ENCODE results near the gene NLGN1.

The NLGN1 gene

DNA sequence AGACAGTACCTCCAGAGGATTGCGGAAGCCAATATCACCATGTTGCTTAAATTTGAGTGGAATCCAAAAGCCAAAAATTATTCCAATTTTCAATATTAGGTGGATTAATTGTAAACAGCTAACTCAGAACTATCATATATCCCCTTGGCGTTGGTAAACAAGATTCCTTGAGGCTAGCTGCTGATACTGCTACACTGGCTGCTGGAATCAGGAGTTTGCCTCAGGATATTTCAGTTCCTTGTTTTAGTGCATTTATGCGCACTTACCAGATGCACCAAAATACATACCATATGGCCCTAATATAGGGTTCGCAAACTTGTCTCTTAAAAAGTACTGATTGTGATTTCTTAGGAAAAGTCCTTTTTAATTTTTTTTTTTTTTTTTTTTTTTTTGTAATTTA lies 856.4 kb downstream of the NLGN1 start:
- H3K27ac ChIP-seq (ENCODE audit: low read depth, low read length) = no peak overlapping the region
- H3K27me3 ChIP-seq (ENCODE audit: control insufficient read depth, insufficient read depth, low read length) = no peaks in the 10 kb centered on the region
- H3K9ac ChIP-seq (ENCODE audit: low read length) = no peak overlapping the region

DNA sequence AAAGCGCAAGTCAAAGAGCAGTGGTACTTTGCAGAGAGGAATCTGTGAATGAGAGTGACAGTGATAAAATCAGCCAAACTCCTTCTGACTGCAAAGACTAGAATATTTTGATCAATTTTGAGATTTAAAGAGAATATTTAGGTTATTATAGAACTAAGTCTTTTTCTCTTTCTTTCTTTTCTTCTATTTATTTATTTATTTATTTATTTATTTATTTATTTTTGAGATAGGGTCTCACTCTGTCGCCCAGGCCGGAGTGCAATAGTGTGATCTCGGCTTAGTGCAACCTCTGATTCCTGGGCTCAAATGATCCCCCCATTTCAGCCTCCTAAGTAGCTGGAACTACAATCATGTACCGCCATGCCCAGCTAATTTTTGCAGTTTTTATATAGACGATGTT lies 857.9 kb downstream of the NLGN1 start:
- Histone ChIP-seq H3K27me3 (ENCODE audit: control insufficient read depth, insufficient read depth, low read length) (no peaks in the 10 kb centered on the region), H3K4me3 (ENCODE audit: low read depth, low read length) (no peak overlapping the region), H3K27ac (ENCODE audit: low read depth, low read length) (no peak overlapping the region), H3K9ac (ENCODE audit: low read length) (no peak overlapping the region), H3K36me3 (ENCODE audit: control insufficient read depth, insufficient read depth, low read length) (no peaks in the 10 kb centered on the region), H3K9me3 (ENCODE audit: control insufficient read depth, insufficient read depth, low read depth, low read length) (peaks cover 6% of the 10 kb centered on the region; the same call in 1 of the 2 replicates), H3K4me1 (ENCODE audit: control insufficient read depth, insufficient read depth, low read length) (0 out of 2 replicates have a peak, but pooled peaks cover 2% of the 10 kb centered on the region)

More for the DNA sequence above, 856.4 kb downstream of the NLGN1 start:
- Histone ChIP-seq H3K9me3 (ENCODE audit: control insufficient read depth, insufficient read depth, low read depth, low read length) (peaks cover 6% of the 10 kb centered on the region; the same call in 1 of the 2 replicates), H3K36me3 (ENCODE audit: control insufficient read depth, insufficient read depth, low read length) (no peaks in the 10 kb centered on the region), H3K4me3 (ENCODE audit: low read depth, low read length) (no peak overlapping the region), H3K4me1 (ENCODE audit: control insufficient read depth, insufficient read depth, low read length) (0 out of 2 replicates have a peak, but pooled peaks cover 4% of the 10 kb centered on the region)

DNA sequence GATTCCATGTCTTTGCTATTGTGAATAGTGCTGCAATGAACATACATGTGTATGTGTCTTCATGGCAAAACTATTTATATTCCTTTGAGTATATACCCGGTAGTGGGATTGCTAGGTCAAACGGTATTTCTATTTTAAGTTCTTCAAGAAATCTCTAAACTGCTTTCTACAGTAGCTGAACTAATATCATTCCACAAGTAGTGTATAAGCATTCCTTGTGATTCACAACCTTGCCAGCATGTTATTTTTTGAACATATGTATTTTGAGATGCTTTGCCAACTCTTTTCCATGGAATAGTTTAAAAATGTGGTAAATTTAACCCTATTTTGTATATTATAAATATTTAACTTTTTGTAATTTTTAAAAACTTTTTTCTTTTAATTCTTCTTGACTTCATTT lies 868.9 kb downstream of the NLGN1 start:
- no peak overlapping the region for H3K27ac ChIP-seq (ENCODE audit: low read depth, low read length)
- no peak overlapping the region for H3K9ac ChIP-seq (ENCODE audit: low read length)
- H3K9me3 ChIP-seq (ENCODE audit: control insufficient read depth, insufficient read depth, low read depth, low read length) = no peaks in the 10 kb centered on the region; the same call in 1 of the 2 replicates
- no peaks in the 10 kb centered on the region for H3K36me3 ChIP-seq (ENCODE audit: control insufficient read depth, insufficient read depth, low read length)
- H3K4me1 ChIP-seq (ENCODE audit: control insufficient read depth, insufficient read depth, low read length) = no peaks in the 10 kb centered on the region
- H3K27me3 ChIP-seq (ENCODE audit: control insufficient read depth, insufficient read depth, low read length) = no peaks in the 10 kb centered on the region
- no peak overlapping the region for H3K4me3 ChIP-seq (ENCODE audit: low read depth, low read length)

DNA sequence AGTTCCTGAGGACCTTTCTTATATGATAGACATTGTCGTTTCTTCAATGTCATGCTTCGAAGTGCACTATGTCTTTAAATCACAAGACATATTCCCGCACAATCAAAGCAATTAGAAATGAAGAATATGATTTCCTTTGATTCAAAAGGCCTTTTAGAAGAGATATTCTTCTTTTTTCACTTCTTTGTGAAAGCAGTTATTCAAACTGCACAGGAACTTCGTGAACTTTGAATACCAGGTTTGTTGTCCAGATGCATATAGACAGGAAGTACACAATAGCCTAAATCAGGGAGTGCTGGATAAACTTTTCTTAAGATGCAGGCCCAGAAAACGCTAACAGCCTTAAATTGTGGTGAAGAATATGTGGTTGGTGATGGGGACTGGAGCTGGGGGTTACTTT lies 870.5 kb downstream of the NLGN1 start:
- Histone ChIP-seq H3K9me3 (ENCODE audit: control insufficient read depth, insufficient read depth, low read depth, low read length) (no peaks in the 10 kb centered on the region; the same call in 1 of the 2 replicates), H3K27me3 (ENCODE audit: control insufficient read depth, insufficient read depth, low read length) (no peaks in the 10 kb centered on the region), H3K4me1 (ENCODE audit: control insufficient read depth, insufficient read depth, low read length) (no peaks in the 10 kb centered on the region), H3K4me3 (ENCODE audit: low read depth, low read length) (no peak overlapping the region), H3K27ac (ENCODE audit: low read depth, low read length) (no peak overlapping the region), H3K36me3 (ENCODE audit: control insufficient read depth, insufficient read depth, low read length) (no peaks in the 10 kb centered on the region), H3K9ac (ENCODE audit: low read length) (no peak overlapping the region)

DNA sequence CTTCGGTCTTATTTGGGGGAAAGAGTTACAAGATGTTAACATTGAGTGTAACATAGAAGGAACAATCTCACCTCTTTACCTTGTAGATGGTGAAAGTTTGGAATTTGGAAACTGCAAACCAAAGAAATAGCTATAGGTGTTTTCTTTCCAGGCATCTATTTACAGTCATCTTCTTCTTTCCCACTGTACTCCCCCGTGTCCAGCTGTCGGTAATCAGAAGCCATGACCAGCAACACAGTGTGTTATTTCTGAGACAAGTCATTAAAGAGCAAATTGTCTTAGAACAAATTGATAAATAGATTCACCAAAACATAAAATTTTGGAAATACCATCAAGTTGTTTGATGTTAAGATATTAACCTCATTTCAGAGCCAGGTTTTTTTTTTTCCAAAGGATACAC lies 871.0 kb downstream of the NLGN1 start:
- Histone ChIP-seq H3K27ac (ENCODE audit: low read depth, low read length) (no peak overlapping the region), H3K4me1 (ENCODE audit: control insufficient read depth, insufficient read depth, low read length) (no peaks in the 10 kb centered on the region), H3K36me3 (ENCODE audit: control insufficient read depth, insufficient read depth, low read length) (no peaks in the 10 kb centered on the region), H3K9me3 (ENCODE audit: control insufficient read depth, insufficient read depth, low read depth, low read length) (no peaks in the 10 kb centered on the region; the same call in 1 of the 2 replicates), H3K4me3 (ENCODE audit: low read depth, low read length) (no peak overlapping the region), H3K9ac (ENCODE audit: low read length) (no peak overlapping the region), H3K27me3 (ENCODE audit: control insufficient read depth, insufficient read depth, low read length) (no peaks in the 10 kb centered on the region)

DNA sequence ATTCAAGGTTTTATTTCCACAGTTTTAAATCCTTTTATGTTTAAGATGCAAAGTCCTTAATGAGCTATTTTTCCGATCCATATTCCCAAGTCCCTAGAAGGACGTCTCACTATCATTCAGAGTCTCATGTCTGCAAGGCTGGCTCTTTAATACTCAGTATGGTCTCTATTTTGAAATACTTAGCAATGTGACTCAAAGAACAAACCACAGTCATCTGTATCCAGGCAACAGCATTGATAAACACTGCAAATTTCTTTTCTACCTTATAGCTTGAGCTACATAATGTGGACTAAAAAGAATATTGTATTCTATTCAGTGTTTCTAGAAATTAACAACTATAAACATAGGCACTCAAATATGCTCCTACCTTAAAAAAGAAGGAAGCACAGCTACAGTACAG lies 873.3 kb downstream of the NLGN1 start:
- no peak overlapping the region for H3K4me3 ChIP-seq (ENCODE audit: low read depth, low read length)
- H3K27ac ChIP-seq (ENCODE audit: low read depth, low read length) = no peak overlapping the region
- no peaks in the 10 kb centered on the region for H3K27me3 ChIP-seq (ENCODE audit: control insufficient read depth, insufficient read depth, low read length)
- no peaks in the 10 kb centered on the region; the same call in 1 of the 2 replicates for H3K4me1 ChIP-seq (ENCODE audit: control insufficient read depth, insufficient read depth, low read length)
- no peaks in the 10 kb centered on the region; the same call in 1 of the 2 replicates for H3K9me3 ChIP-seq (ENCODE audit: control insufficient read depth, insufficient read depth, low read depth, low read length)
- H3K36me3 ChIP-seq (ENCODE audit: control insufficient read depth, insufficient read depth, low read length) = no peaks in the 10 kb centered on the region
- H3K9ac ChIP-seq (ENCODE audit: low read length) = no peak overlapping the region

- Histone ChIP-seq H3K4me1 (ENCODE audit: control insufficient read depth, insufficient read depth, low read length) (no peaks in the 10 kb centered on the region; the same call in 1 of the 2 replicates), H3K36me3 (ENCODE audit: control insufficient read depth, insufficient read depth, low read length) (no peaks in the 10 kb centered on the region), H3K27ac (ENCODE audit: low read depth, low read length) (no peak overlapping the region), H3K9ac (ENCODE audit: low read length) (no peak overlapping the region), H3K27me3 (ENCODE audit: control insufficient read depth, insufficient read depth, low read length) (no peaks in the 10 kb centered on the region), H3K9me3 (ENCODE audit: control insufficient read depth, insufficient read depth, low read depth, low read length) (no peaks in the 10 kb centered on the region), H3K4me3 (ENCODE audit: low read depth, low read length) (no peak overlapping the region)
Measured at GRCh38 chr3:174275336-174275735, 877.8 kb downstream of the NLGN1 start.

DNA sequence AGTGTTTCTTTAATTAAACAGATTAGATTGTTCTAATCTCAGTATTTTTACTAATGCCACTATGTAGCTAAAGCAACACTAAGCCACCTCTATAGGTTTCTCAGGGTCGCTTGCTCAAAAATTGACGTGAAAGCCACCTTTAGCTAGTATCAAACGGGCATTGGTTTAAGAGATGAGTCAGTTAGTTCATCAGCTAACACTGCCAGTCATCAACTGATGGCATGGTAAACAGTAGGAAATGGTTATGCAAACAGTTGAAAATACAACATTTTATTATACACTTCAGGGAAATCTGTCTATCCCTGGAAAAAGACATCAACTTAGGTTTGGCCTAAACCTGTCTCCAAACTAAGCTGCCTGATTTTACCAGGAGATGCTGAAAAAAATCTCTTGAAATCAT lies 879.3 kb downstream of the NLGN1 start:
- Histone ChIP-seq H3K4me1 (ENCODE audit: control insufficient read depth, insufficient read depth, low read length) (no peaks in the 10 kb centered on the region; the same call in 1 of the 2 replicates), H3K27ac (ENCODE audit: low read depth, low read length) (no peak overlapping the region), H3K9ac (ENCODE audit: low read length) (no peak overlapping the region), H3K9me3 (ENCODE audit: control insufficient read depth, insufficient read depth, low read depth, low read length) (no peaks in the 10 kb centered on the region), H3K4me3 (ENCODE audit: low read depth, low read length) (no peak overlapping the region), H3K27me3 (ENCODE audit: control insufficient read depth, insufficient read depth, low read length) (no peaks in the 10 kb centered on the region), H3K36me3 (ENCODE audit: control insufficient read depth, insufficient read depth, low read length) (0 out of 2 replicates have a peak, but pooled peaks cover 5% of the 10 kb centered on the region)

GRCh38 chr3:174278094-174278493 lies 880.5 kb downstream of the NLGN1 start:
- Histone ChIP-seq H3K9ac (ENCODE audit: low read length) (no peak overlapping the region), H3K4me3 (ENCODE audit: low read depth, low read length) (no peak overlapping the region), H3K4me1 (ENCODE audit: control insufficient read depth, insufficient read depth, low read length) (no peaks in the 10 kb centered on the region; the same call in 1 of the 2 replicates), H3K36me3 (ENCODE audit: control insufficient read depth, insufficient read depth, low read length) (0 out of 2 replicates have a peak, but pooled peaks cover 5% of the 10 kb centered on the region), H3K27me3 (ENCODE audit: control insufficient read depth, insufficient read depth, low read length) (no peaks in the 10 kb centered on the region), H3K27ac (ENCODE audit: low read depth, low read length) (no peak overlapping the region), H3K9me3 (ENCODE audit: control insufficient read depth, insufficient read depth, low read depth, low read length) (no peaks in the 10 kb centered on the region)

DNA sequence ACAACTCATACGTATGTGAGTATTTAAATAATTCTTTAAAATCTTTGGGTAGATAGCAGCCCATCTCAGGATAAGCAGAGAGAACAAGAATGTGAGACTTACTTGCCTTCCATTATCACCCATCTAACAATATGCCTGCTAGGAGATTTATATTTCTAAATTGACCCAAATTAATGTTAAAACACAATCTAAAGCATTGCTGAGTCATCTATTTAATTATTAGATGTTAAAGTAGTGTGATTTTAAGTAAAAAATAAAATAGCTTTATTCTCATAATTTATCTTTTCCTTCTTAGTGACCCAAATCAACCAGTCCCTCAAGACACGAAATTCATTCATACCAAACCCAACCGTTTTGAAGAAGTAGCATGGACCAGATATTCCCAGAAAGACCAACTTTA lies 882.6 kb downstream of the NLGN1 start:
- Histone ChIP-seq H3K4me1 (ENCODE audit: control insufficient read depth, insufficient read depth, low read length) (no peaks in the 10 kb centered on the region; the same call in 1 of the 2 replicates), H3K9me3 (ENCODE audit: control insufficient read depth, insufficient read depth, low read depth, low read length) (no peaks in the 10 kb centered on the region), H3K27me3 (ENCODE audit: control insufficient read depth, insufficient read depth, low read length) (no peaks in the 10 kb centered on the region), H3K4me3 (ENCODE audit: low read depth, low read length) (no peak overlapping the region), H3K9ac (ENCODE audit: low read length) (no peak overlapping the region), H3K36me3 (ENCODE audit: control insufficient read depth, insufficient read depth, low read length) (0 out of 2 replicates have a peak, but pooled peaks cover 5% of the 10 kb centered on the region), H3K27ac (ENCODE audit: low read depth, low read length) (no peak overlapping the region)

DNA sequence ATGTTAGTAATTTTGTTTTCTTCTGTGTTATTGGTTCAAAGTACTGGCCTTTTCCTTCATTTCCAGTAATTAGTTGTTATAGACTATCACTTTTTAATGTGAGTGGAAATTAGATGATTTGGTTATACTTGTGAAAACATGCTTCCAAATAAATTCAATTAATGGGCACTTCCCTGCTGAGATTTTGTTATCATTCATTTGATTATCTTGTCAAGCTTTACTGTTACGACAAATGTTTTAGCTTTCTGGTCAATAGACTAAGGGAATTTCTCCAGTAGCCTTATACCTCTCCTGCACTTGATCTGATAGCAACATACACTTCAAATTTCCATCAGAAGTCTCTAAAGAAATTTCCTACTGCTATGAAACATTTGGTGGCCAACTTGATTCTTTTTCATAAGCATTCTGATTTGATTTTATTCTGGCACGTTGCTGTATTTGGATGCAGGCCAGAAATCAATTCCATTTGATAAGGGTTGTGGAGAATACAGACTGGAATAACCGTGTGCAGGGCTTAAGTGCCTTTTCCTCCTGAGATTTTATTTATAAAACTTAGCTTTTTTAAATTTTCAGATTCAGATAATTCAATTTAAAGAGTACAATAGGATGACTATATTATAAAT lies 887.8 kb downstream of the NLGN1 start:
- no peaks in the 10 kb centered on the region for H3K27me3 ChIP-seq (ENCODE audit: control insufficient read depth, insufficient read depth, low read length)
- no peaks in the 10 kb centered on the region for H3K9me3 ChIP-seq (ENCODE audit: control insufficient read depth, insufficient read depth, low read depth, low read length)
- peaks cover 2% of the 10 kb centered on the region; the same call in 1 of the 2 replicates for H3K4me1 ChIP-seq (ENCODE audit: control insufficient read depth, insufficient read depth, low read length)
- H3K4me3 ChIP-seq (ENCODE audit: low read depth, low read length) = no peak overlapping the region
- H3K36me3 ChIP-seq (ENCODE audit: control insufficient read depth, insufficient read depth, low read length) = 0 out of 2 replicates have a peak, but pooled peaks cover 5% of the 10 kb centered on the region
- H3K9ac ChIP-seq (ENCODE audit: low read length) = no peak overlapping the region
- no peak overlapping the region for H3K27ac ChIP-seq (ENCODE audit: low read depth, low read length)

Data from HUES6 (cell line).